Keratinocyte (primary cell): ENCODE results near the gene KCNJ16. TPM values are rescaled to one million over a fixed set of nuclear protein-coding genes. Genes with fewer than 3 reads are reported as not detected.

ENCODE experiments used
- DNase-seq: peaks from one replicate; pipeline ENCODE4 v3.0.0-alpha.2; 2011; ENCODE audit warnings: low read depth, missing footprints, low spot score
- FAIRE-seq: peaks from 2 replicates; lab custom pipeline; 2011; peaks lifted over from hg19 to GRCh38; lab: Jason Lieb, UNC
- H2AFZ ChIP-seq: 2 replicates; pipeline ENCODE4 v1.6.0; 2012; ENCODE audit warnings: low read length, control low read depth, inconsistent platforms; ENCODE audit not compliant: control insufficient read depth
- H3K27ac ChIP-seq: 2 replicates; pipeline ENCODE4 v1.5.1; 2011; ENCODE audit warnings: low read length; ENCODE audit not compliant: control insufficient read depth, insufficient read depth
- H3K27me3 ChIP-seq: 3 replicates; pipeline ENCODE4 v1.6.0; 2011; ENCODE audit warnings: low read length; ENCODE audit not compliant: control insufficient read depth, insufficient read depth; ENCODE audit errors: extremely low read depth
- H3K36me3 ChIP-seq, 2 experiments: 2 replicates in 1 of 2; 3 replicates in 1 of 2; pipeline ENCODE4 v1.5.1; 2011; ENCODE audit warnings: low read length in 2 of 2, mild to moderate bottlenecking in 1 of 2; ENCODE audit not compliant: control insufficient read depth in 2 of 2, insufficient read depth in 2 of 2; ENCODE audit errors: extremely low read depth in 1 of 2
- H3K4me1 ChIP-seq: 3 replicates; pipeline ENCODE4 v1.5.1; 2011; ENCODE audit warnings: low read length; ENCODE audit not compliant: control insufficient read depth, insufficient read depth; ENCODE audit errors: extremely low read depth
- H3K4me2 ChIP-seq: 3 replicates; pipeline ENCODE4 v1.6.0; 2011; ENCODE audit warnings: low read depth, low read length; ENCODE audit not compliant: control insufficient read depth, insufficient read depth; ENCODE audit errors: extremely low read depth
- H3K4me3 ChIP-seq, 3 experiments: fragments of 200-600 bp in 1 of 3; sonication (generic) in 1 of 3; 2 replicates in 2 of 3; 3 replicates in 1 of 3; pipeline ENCODE4 v1.5.1; 2011 to 2016; ENCODE audit warnings: low read length in 3 of 3, mild to moderate bottlenecking in 3 of 3, control low read depth in 2 of 3, inconsistent platforms in 1 of 3, low read depth in 1 of 3, mixed read lengths in 1 of 3, mixed run types in 1 of 3, moderate library complexity in 1 of 3; ENCODE audit not compliant: control insufficient read depth in 2 of 3, insufficient read depth in 2 of 3; ENCODE audit errors: extremely low read depth in 1 of 3
- H3K79me2 ChIP-seq: 2 replicates; pipeline ENCODE4 v1.6.0; 2012; ENCODE audit warnings: low read length; ENCODE audit not compliant: control insufficient read depth, insufficient read depth
- H3K9ac ChIP-seq: 3 replicates; pipeline ENCODE4 v1.6.0; 2011; ENCODE audit warnings: low read length; ENCODE audit not compliant: control insufficient read depth, insufficient read depth; ENCODE audit errors: extremely low read depth
- H3K9me1 ChIP-seq: 3 replicates; pipeline ENCODE4 v1.6.0; 2011; ENCODE audit warnings: low read length; ENCODE audit not compliant: control insufficient read depth, insufficient read depth; ENCODE audit errors: extremely low read depth
- H3K9me3 ChIP-seq: 2 replicates; pipeline ENCODE4 v1.5.1; 2012; ENCODE audit warnings: low read depth, low read length; ENCODE audit not compliant: control insufficient read depth
- H4K20me1 ChIP-seq: 3 replicates; pipeline ENCODE4 v1.6.0; 2011; ENCODE audit warnings: low read length; ENCODE audit not compliant: control insufficient read depth, insufficient read depth; ENCODE audit errors: extremely low read depth
- EZH2 ChIP-seq: IDR thresholded peaks from one replicate; pipeline ENCODE4 v1.6.1; 2012; ENCODE audit warnings: inconsistent platforms, mild to moderate bottlenecking, low read length, moderate library complexity
- dilution Hi-C: fragments of 300-500 bp; cut with MboI; formaldehyde crosslinking; loops from one replicate; pipeline ENCODE4 v1.7.0; 2020; ENCODE audit warnings: low sequenced_read_pairs; ENCODE audit not compliant: extremely low pct_ligation_motif_present
- polyA plus RNA-seq, 5 experiments: library from polyadenylated mRNA; depleted of rRNA in 3 of 5; stranded (reverse) in 3 of 5; stranded (forward) in 1 of 5; unstranded in 1 of 5; fragments of >200 nt; gene quantifications; 1 replicate in 1 of 5; 2 replicates in 3 of 5; 3 replicates in 1 of 5; pipeline versions ENCODE4 v1.2.1 to v1.2.3, GENCODE V29; 2011 to 2012; ENCODE audit warnings: missing spikeins in 2 of 5, low read depth in 1 of 5, low replicate concordance in 1 of 5
- TF ChIP-seq, protein P1 (sequence below), 3 experiments: IDR thresholded peaks in 1 of 3; conservative IDR thresholded peaks in 1 of 3; optimal IDR thresholded peaks in 1 of 3; 2 replicates in 2 of 3; 3 replicates in 1 of 3; pipeline versions ENCODE3 to v1.5.1; 2011; ENCODE audit warnings: low read length in 3 of 3, mild to moderate bottlenecking in 3 of 3, moderate library complexity in 2 of 3, control low read depth in 1 of 3, inconsistent platforms in 1 of 3; ENCODE audit not compliant: insufficient read depth in 2 of 3; ENCODE audit errors: extremely low read depth in 1 of 3

The KCNJ16 gene
- polyA plus RNA-seq, 1 donor (not counting 4 experiments of a cell fraction or from before 2014, with no cell fraction given): not detected

- no peaks in the 10 kb centered on the region for H4K20me1 ChIP-seq
- H3K4me1 ChIP-seq: no peaks in the 10 kb centered on the region
- no peak for FAIRE-seq
- no peak overlapping the region for H3K4me3 ChIP-seq
- H3K27ac ChIP-seq: no peak overlapping the region
- H3K9me3 ChIP-seq: no peaks in the 10 kb centered on the region
- TF ChIP-seq, protein P1, sequence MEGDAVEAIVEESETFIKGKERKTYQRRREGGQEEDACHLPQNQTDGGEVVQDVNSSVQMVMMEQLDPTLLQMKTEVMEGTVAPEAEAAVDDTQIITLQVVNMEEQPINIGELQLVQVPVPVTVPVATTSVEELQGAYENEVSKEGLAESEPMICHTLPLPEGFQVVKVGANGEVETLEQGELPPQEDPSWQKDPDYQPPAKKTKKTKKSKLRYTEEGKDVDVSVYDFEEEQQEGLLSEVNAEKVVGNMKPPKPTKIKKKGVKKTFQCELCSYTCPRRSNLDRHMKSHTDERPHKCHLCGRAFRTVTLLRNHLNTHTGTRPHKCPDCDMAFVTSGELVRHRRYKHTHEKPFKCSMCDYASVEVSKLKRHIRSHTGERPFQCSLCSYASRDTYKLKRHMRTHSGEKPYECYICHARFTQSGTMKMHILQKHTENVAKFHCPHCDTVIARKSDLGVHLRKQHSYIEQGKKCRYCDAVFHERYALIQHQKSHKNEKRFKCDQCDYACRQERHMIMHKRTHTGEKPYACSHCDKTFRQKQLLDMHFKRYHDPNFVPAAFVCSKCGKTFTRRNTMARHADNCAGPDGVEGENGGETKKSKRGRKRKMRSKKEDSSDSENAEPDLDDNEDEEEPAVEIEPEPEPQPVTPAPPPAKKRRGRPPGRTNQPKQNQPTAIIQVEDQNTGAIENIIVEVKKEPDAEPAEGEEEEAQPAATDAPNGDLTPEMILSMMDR (optimal IDR thresholded peaks at IDR 0.05 in 1 of 3, IDR thresholded peaks at IDR 0.05 in 1 of 3, conservative IDR thresholded peaks at IDR 0.05 in 1 of 3; ENCODE audit: extremely low read depth in 1 of 3, insufficient read depth in 2 of 3, low read length in 3 of 3): no peak
- no peak overlapping the region for H3K4me2 ChIP-seq
- H3K27me3 ChIP-seq: no peaks in the 10 kb centered on the region
- H3K36me3 ChIP-seq: no peaks in the 10 kb centered on the region
- no peak overlapping the region for H3K9ac ChIP-seq
- no peaks in the 10 kb centered on the region for H3K9me1 ChIP-seq
- H3K79me2 ChIP-seq: no peaks in the 10 kb centered on the region
- H2AFZ ChIP-seq: no peak overlapping the region
- DNase-seq: no peak
- dilution Hi-C loops: no loop called here
Measured at GRCh38 chr17:70102531-70102930, 27.5 kb downstream of the KCNJ16 start.

- Histone ChIP-seq H3K9ac (no peak overlapping the region), H3K36me3 (no peaks in the 10 kb centered on the region), H3K4me3 (no peak overlapping the region), H3K9me3 (no peaks in the 10 kb centered on the region), H3K4me1 (no peaks in the 10 kb centered on the region), H3K27ac (no peak overlapping the region), H3K4me2 (no peak overlapping the region), H2AFZ (no peak overlapping the region), H3K79me2 (no peaks in the 10 kb centered on the region), H4K20me1 (no peaks in the 10 kb centered on the region), H3K27me3 (no peaks in the 10 kb centered on the region), H3K9me1 (no peaks in the 10 kb centered on the region)
- FAIRE-seq (no peak), DNase-seq (no peak)
- TF ChIP-seq EZH2: no peak
- TF ChIP-seq, protein P1 (optimal IDR thresholded peaks at IDR 0.05 in 1 of 3, IDR thresholded peaks at IDR 0.05 in 1 of 3, conservative IDR thresholded peaks at IDR 0.05 in 1 of 3; ENCODE audit: extremely low read depth in 1 of 3, insufficient read depth in 2 of 3, low read length in 3 of 3): no peak
- dilution Hi-C loops: no loop called here
Measured at GRCh38 chr17:70104791-70105523, 29.9 kb downstream of the KCNJ16 start.
